Measurements from ENCODE around the gene PPIP5K2. TPM values are rescaled to one million over a fixed set of nuclear protein-coding genes. Genes with fewer than 3 reads are reported as not detected.
"Not testable (repeated sequence)": the region's sequence is repeated elsewhere in the genome, so short reads cannot be mapped to it uniquely, and the experiment has no call there.

The PPIP5K2 gene
- total RNA-seq, 1 donor from 2014 or later, result 112 TPM

GRCh38 chr5:103205991-103206700 lies 86.0 kb downstream of the PPIP5K2 start:
- FAIRE-seq (no peak), DNase-seq (ENCODE audit: low spot score in 2 of 2) (no peak)

- FAIRE-seq (no peak), DNase-seq (ENCODE audit: low spot score in 2 of 2) (no peak)
Observed at GRCh38 chr5:103207011-103207410, 86.9 kb downstream of the PPIP5K2 start.

GRCh38 chr5:103207653-103208052 lies 87.6 kb downstream of the PPIP5K2 start:
- no peak for FAIRE-seq
- DNase-seq (ENCODE audit: low spot score in 2 of 2), result no peak

GRCh38 chr5:103208460-103208859 lies 88.4 kb downstream of the PPIP5K2 start:
- DNase-seq (ENCODE audit: low spot score in 2 of 2) (no peak), FAIRE-seq (no peak)

GRCh38 chr5:103209065-103209464 lies 89.0 kb downstream of the PPIP5K2 start:
- DNase-seq (ENCODE audit: low spot score in 2 of 2), result no peak
- no peak for FAIRE-seq

- DNase-seq (ENCODE audit: low spot score in 2 of 2) (no peak), FAIRE-seq (no peak)
Observed at GRCh38 chr5:103210952-103211351, 90.9 kb downstream of the PPIP5K2 start.

- DNase-seq (ENCODE audit: low spot score in 2 of 2) (no peak), FAIRE-seq (no peak)
Observed at GRCh38 chr5:103211576-103212561, 91.8 kb downstream of the PPIP5K2 start.

- FAIRE-seq, result no peak
- DNase-seq (ENCODE audit: low spot score in 2 of 2), result no peak
Observed at GRCh38 chr5:103216137-103216536, 96.0 kb downstream of the PPIP5K2 start.

GRCh38 chr5:103216697-103217096 lies 96.6 kb downstream of the PPIP5K2 start:
- DNase-seq (ENCODE audit: low spot score in 2 of 2) (no peak), FAIRE-seq (no peak)

- DNase-seq (ENCODE audit: low spot score in 2 of 2) (no peak), FAIRE-seq (no peak)
Observed at GRCh38 chr5:103217101-103217500, 97.0 kb downstream of the PPIP5K2 start.

GRCh38 chr5:103218164-103218563 lies 98.1 kb downstream of the PPIP5K2 start:
- FAIRE-seq, result no peak
- DNase-seq (ENCODE audit: low spot score in 2 of 2), result no peak

- not testable (repeated sequence) for FAIRE-seq
Observed at GRCh38 chr5:103219074-103219473, 99.0 kb downstream of the PPIP5K2 start.

GRCh38 chr5:103223031-103223955 lies 103.2 kb downstream of the PPIP5K2 start:
- FAIRE-seq (no peak), DNase-seq (ENCODE audit: low spot score in 2 of 2) (no peak)

More at GRCh38 chr5:103219074-103219473, 99.0 kb downstream of the PPIP5K2 start:
- not testable (repeated sequence) for DNase-seq (ENCODE audit: low spot score in 2 of 2)

- DNase-seq (ENCODE audit: low spot score in 2 of 2) (peak in 1 of 2 donors; percentile 13), FAIRE-seq (no peak)
Observed at GRCh38 chr5:103224118-103224893, 104.2 kb downstream of the PPIP5K2 start.

GRCh38 chr5:103224894-103225246 lies 104.8 kb downstream of the PPIP5K2 start:
- DNase-seq (ENCODE audit: low spot score in 2 of 2) (no peak), FAIRE-seq (no peak)

GRCh38 chr5:103228061-103228460 lies 108.0 kb downstream of the PPIP5K2 start:
- no peak for DNase-seq (ENCODE audit: low spot score in 2 of 2)
- FAIRE-seq, result no peak

- DNase-seq (ENCODE audit: low spot score in 2 of 2), result no peak
- no peak for FAIRE-seq
Observed at GRCh38 chr5:103228588-103228987, 108.5 kb downstream of the PPIP5K2 start.

GRCh38 chr5:103232393-103232999 lies 112.4 kb downstream of the PPIP5K2 start:
- DNase-seq (ENCODE audit: low spot score in 2 of 2) (peak in 1 of 2 donors; percentile 18), FAIRE-seq (peak; percentile 80)

All from frontal cortex (tissue), 4 donors.